Kidney epithelial cell (primary cell): ENCODE data around the gene MYO16. TPM values are rescaled to one million over a fixed set of nuclear protein-coding genes. Genes with fewer than 3 reads are reported as not detected.

Experiments
- DNase-seq: peaks from one replicate; pipeline ENCODE4 v3.0.0-alpha.2; 2010; ENCODE audit warnings: low read depth
- H3K27me3 ChIP-seq: 2 replicates; pipeline ENCODE4 v1.6.0; 2011; ENCODE audit warnings: low read length; ENCODE audit not compliant: control insufficient read depth, insufficient read depth
- H3K36me3 ChIP-seq: 2 replicates; pipeline ENCODE4 v1.5.1; 2011; ENCODE audit warnings: low read length; ENCODE audit not compliant: control insufficient read depth, insufficient read depth
- H3K4me3 ChIP-seq: 2 replicates; pipeline ENCODE4 v1.5.1; 2011; ENCODE audit warnings: low read depth, mild to moderate bottlenecking, control low read depth, low read length
- total RNA-seq: library from RNA; depleted of rRNA; stranded (reverse); fragments of >200 nt; gene quantifications from 2 replicates; pipeline ENCODE4 v1.2.3, GENCODE V29; 2015
- TF ChIP-seq, protein P1 (sequence below): IDR thresholded peaks from 2 replicates; pipeline ENCODE4 v1.5.1; 2011; ENCODE audit warnings: mild to moderate bottlenecking, moderate library complexity, low read length, control low read depth, inconsistent platforms; ENCODE audit not compliant: insufficient read depth, poor library complexity, severe bottlenecking

Gene MYO16
- total RNA-seq, 1 donor from 2014 or later: 0.38 TPM

GRCh38 chr13:108700422-108701170, 71.2 kb downstream of the MYO16 start:
- no peaks in the 10 kb centered on the region for H3K27me3 ChIP-seq
- peak; percentile 28 for DNase-seq
- no peaks in the 10 kb centered on the region for H3K36me3 ChIP-seq
- H3K4me3 ChIP-seq: no peak overlapping the region
- TF ChIP-seq, protein P1, sequence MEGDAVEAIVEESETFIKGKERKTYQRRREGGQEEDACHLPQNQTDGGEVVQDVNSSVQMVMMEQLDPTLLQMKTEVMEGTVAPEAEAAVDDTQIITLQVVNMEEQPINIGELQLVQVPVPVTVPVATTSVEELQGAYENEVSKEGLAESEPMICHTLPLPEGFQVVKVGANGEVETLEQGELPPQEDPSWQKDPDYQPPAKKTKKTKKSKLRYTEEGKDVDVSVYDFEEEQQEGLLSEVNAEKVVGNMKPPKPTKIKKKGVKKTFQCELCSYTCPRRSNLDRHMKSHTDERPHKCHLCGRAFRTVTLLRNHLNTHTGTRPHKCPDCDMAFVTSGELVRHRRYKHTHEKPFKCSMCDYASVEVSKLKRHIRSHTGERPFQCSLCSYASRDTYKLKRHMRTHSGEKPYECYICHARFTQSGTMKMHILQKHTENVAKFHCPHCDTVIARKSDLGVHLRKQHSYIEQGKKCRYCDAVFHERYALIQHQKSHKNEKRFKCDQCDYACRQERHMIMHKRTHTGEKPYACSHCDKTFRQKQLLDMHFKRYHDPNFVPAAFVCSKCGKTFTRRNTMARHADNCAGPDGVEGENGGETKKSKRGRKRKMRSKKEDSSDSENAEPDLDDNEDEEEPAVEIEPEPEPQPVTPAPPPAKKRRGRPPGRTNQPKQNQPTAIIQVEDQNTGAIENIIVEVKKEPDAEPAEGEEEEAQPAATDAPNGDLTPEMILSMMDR: no peak

- Histone ChIP-seq H3K36me3 (no peaks in the 10 kb centered on the region), H3K4me3 (no peak overlapping the region), H3K27me3 (no peaks in the 10 kb centered on the region)
- no peak for DNase-seq
- TF ChIP-seq, protein P1: no peak
Observed at GRCh38 chr13:108702171-108702570, 72.8 kb downstream of the MYO16 start.

- Histone ChIP-seq H3K27me3 (no peaks in the 10 kb centered on the region), H3K36me3 (no peaks in the 10 kb centered on the region), H3K4me3 (no peak overlapping the region)
- peak; percentile 7 for DNase-seq
- TF ChIP-seq, protein P1: no peak
Observed at GRCh38 chr13:108705031-108705430, 75.6 kb downstream of the MYO16 start.

DNA sequence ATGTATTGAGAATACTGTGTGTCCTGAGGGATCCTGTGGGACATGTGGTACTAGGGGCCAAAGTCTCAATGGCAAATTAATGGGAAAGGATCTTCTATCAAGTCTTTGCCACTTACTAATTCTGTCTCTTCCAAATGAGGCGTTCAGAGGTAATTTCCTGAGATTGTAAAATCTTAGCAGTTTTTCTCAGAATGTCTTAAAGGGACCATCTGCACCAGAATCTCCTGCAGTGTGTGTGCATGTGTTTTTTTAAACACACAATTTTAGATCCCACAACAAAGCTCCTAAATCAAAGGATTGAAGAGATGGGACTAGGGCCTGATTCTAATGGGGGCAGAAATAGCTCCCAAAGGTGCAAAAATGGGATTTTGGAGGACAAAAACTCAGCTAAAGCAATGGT, 78.2 kb downstream of the MYO16 start:
- no peak for DNase-seq
- Histone ChIP-seq H3K36me3 (no peaks in the 10 kb centered on the region), H3K27me3 (no peaks in the 10 kb centered on the region), H3K4me3 (no peak overlapping the region)
- TF ChIP-seq, protein P1: no peak

GRCh38 chr13:108708921-108709320, 79.5 kb downstream of the MYO16 start:
- TF ChIP-seq, protein P1: no peak
- Histone ChIP-seq H3K4me3 (no peak overlapping the region), H3K36me3 (no peaks in the 10 kb centered on the region), H3K27me3 (no peaks in the 10 kb centered on the region)
- no peak for DNase-seq

GRCh38 chr13:108711386-108711785, 82.0 kb downstream of the MYO16 start:
- DNase-seq: no peak
- H3K27me3 ChIP-seq: no peaks in the 10 kb centered on the region
- no peak overlapping the region for H3K4me3 ChIP-seq
- H3K36me3 ChIP-seq: no peaks in the 10 kb centered on the region
- TF ChIP-seq, protein P1: no peak
